Measurements from ENCODE around the gene DNAH6.

The DNAH6 gene

GRCh38 chr2:84817239-84817655, 300.9 kb downstream of the DNAH6 start:
- Histone ChIP-seq H3K27ac (no peak overlapping the region), H3K4me3 (no peak overlapping the region)
- DNase-seq (ENCODE audit: low spot score), result no peak
- no peak for TF ChIP-seq CTCF (IDR thresholded peaks at IDR 0.05)

GRCh38 chr2:84821806-84822205, 305.5 kb downstream of the DNAH6 start:
- no peak overlapping the region for H3K4me3 ChIP-seq
- no peak for TF ChIP-seq CTCF (IDR thresholded peaks at IDR 0.05)
- DNase-seq (ENCODE audit: low spot score), result no peak
- H3K27ac ChIP-seq, result no peak overlapping the region

- no peak for TF ChIP-seq CTCF (IDR thresholded peaks at IDR 0.05)
- no peak overlapping the region for H3K4me3 ChIP-seq
- H3K27ac ChIP-seq, result no peak overlapping the region
- DNase-seq (ENCODE audit: low spot score), result no peak
Observed at GRCh38 chr2:84823229-84823628, 306.9 kb downstream of the DNAH6 start.

GRCh38 chr2:84823788-84824187, 307.5 kb downstream of the DNAH6 start:
- no peak overlapping the region for H3K27ac ChIP-seq
- no peak for DNase-seq (ENCODE audit: low spot score)
- H3K4me3 ChIP-seq, result no peak overlapping the region
- no peak for TF ChIP-seq CTCF (IDR thresholded peaks at IDR 0.05)

GRCh38 chr2:84827978-84828575, 311.8 kb downstream of the DNAH6 start:
- TF ChIP-seq CTCF (IDR thresholded peaks at IDR 0.05), result no peak
- Histone ChIP-seq H3K4me3 (no peak overlapping the region), H3K27ac (no peak overlapping the region)
- no peak for DNase-seq (ENCODE audit: low spot score)

GRCh38 chr2:84829693-84830092, 313.4 kb downstream of the DNAH6 start:
- no peak for TF ChIP-seq CTCF (IDR thresholded peaks at IDR 0.05)
- no peak overlapping the region for H3K4me3 ChIP-seq
- no peak overlapping the region for H3K27ac ChIP-seq
- DNase-seq (ENCODE audit: low spot score), result no peak

GRCh38 chr2:84830095-84830494, 313.8 kb downstream of the DNAH6 start:
- no peak for TF ChIP-seq CTCF (IDR thresholded peaks at IDR 0.05)
- Histone ChIP-seq H3K4me3 (no peak overlapping the region), H3K27ac (no peak overlapping the region)
- no peak for DNase-seq (ENCODE audit: low spot score)

Data from coronary artery (tissue), 2 donors.